Measurements from ENCODE around the gene HYAL1. TPM values are rescaled to one million over a fixed set of nuclear protein-coding genes. Genes with fewer than 3 reads are reported as not detected.

HYAL1 gene
- total RNA-seq, 4 donors from 2014 or later: 1.8 to 13.8 (median 3.8) TPM

- DNase-seq: peak; percentile 95
- Histone ChIP-seq H3K4me3 (peak overlapping the region; percentile 45 to 65 (median 54)), H3K36me3 (peaks cover 0 to 12% (median 3%) of the 10 kb centered on the region in 4 donors), H3K27me3 (no peaks in the 10 kb centered on the region), H3K27ac (peak overlapping the region; percentile 94 to 97 (median 96)), H3K4me1 (peaks cover 16 to 44% (median 26%) of the 10 kb centered on the region in 4 donors), H3K9me3 (no peaks in the 10 kb centered on the region)
- intact Hi-C loops (cut with DNase I; ENCODE audit: low total_unique reads) (loop anchor here (5.0 kb wide), 1 partner anchor 33 kb away; no protein-coding TSS in a partner anchor), in situ Hi-C loops (cut with MboI; ENCODE audit: low pct_ligation_motif_present in 1 of 4, low pct_unique_long_range_greater_than_20kb in 1 of 4, low sequenced_read_pairs in 3 of 4) (no loop called here)
- TF ChIP-seq POLR2AphosphoS5 (IDR thresholded peaks at IDR 0.05): peak; percentile 46 to 87 (median 81)
- TF ChIP-seq EP300 (IDR thresholded peaks at IDR 0.05; ENCODE audit: low read depth): no peak
- peak; percentile 68 for TF ChIP-seq POLR2A (IDR thresholded peaks at IDR 0.05)
- peak; percentile 89 to 100 (median 99) for TF ChIP-seq CTCF (IDR thresholded peaks at IDR 0.05)
- WGBS, 2 donors (ENCODE audit: low coverage in 1 of 2): 4% methylated on average over 44 of the region's 70 CpGs; no CpG with 5 or more reads in 1 of the 2 donors
Observed at GRCh38 chr3:50260027-50260941, 43.1 kb downstream of the HYAL1 start.

GRCh38 chr3:50259432-50260026 is 43.8 kb downstream of the HYAL1 start:
- Histone ChIP-seq H3K36me3 (peaks cover 0 to 12% (median 3%) of the 10 kb centered on the region in 4 donors), H3K4me3 (peak overlapping the region in 2 of 4 donors; percentile 62 to 65), H3K27ac (peak overlapping the region; percentile 94 to 97 (median 96)), H3K4me1 (peaks cover 11 to 41% (median 20%) of the 10 kb centered on the region in 4 donors), H3K27me3 (no peaks in the 10 kb centered on the region), H3K9me3 (no peaks in the 10 kb centered on the region)
- in situ Hi-C loops (cut with MboI; ENCODE audit: low pct_ligation_motif_present in 1 of 4, low pct_unique_long_range_greater_than_20kb in 1 of 4, low sequenced_read_pairs in 3 of 4) (no loop called here), intact Hi-C loops (cut with DNase I; ENCODE audit: low total_unique reads) (loop anchor here (5.0 kb wide), 1 partner anchor 32 kb away; no protein-coding TSS in a partner anchor)
- TF ChIP-seq POLR2A (IDR thresholded peaks at IDR 0.05) (no peak), EP300 (IDR thresholded peaks at IDR 0.05; ENCODE audit: low read depth) (no peak), CTCF (IDR thresholded peaks at IDR 0.05) (no peak), POLR2AphosphoS5 (IDR thresholded peaks at IDR 0.05) (no peak)
- WGBS, 2 donors (ENCODE audit: low coverage in 1 of 2): 55% methylated on average over 15 of the region's 18 CpGs; no CpG with 5 or more reads in 1 of the 2 donors
- DNase-seq: no peak

- Histone ChIP-seq H3K36me3 (peaks cover 0 to 12% (median 3%) of the 10 kb centered on the region in 4 donors), H3K4me3 (no peak overlapping the region), H3K4me1 (peaks cover 5 to 36% (median 17%) of the 10 kb centered on the region in 4 donors), H3K27me3 (no peaks in the 10 kb centered on the region), H3K27ac (peak overlapping the region; percentile 94 to 97 (median 96)), H3K9me3 (no peaks in the 10 kb centered on the region)
- in situ Hi-C loops (cut with MboI; ENCODE audit: low pct_ligation_motif_present in 1 of 4, low pct_unique_long_range_greater_than_20kb in 1 of 4, low sequenced_read_pairs in 3 of 4) (no loop called here), intact Hi-C loops (cut with DNase I; ENCODE audit: low total_unique reads) (no loop called here)
- no peak for DNase-seq
- 78 to 85% methylated on average over 12 to 16 of the region's 16 CpGs for WGBS, 2 donors (ENCODE audit: low coverage in 1 of 2)
- TF ChIP-seq POLR2A (IDR thresholded peaks at IDR 0.05): no peak
- TF ChIP-seq CTCF (IDR thresholded peaks at IDR 0.05): peak in 1 of 5 experiments; percentile 11
Observed at GRCh38 chr3:50258979-50259378, 44.4 kb downstream of the HYAL1 start.

Data from transverse colon (tissue), 4 donors.